HG03442 (cell line): ENCODE data around the gene POLQ.
"Not testable (repeated sequence)": the region's sequence is repeated elsewhere in the genome, so short reads cannot be mapped to it uniquely, and the experiment has no call there.

Experiments used
- ATAC-seq: cut with Tn5 transposase; IDR thresholded peaks from one replicate; pipeline ENCODE4 v1.9.1; 2021; ENCODE audit warnings: mild to moderate bottlenecking, moderate library complexity; ENCODE audit not compliant: unreplicated experiment

Gene POLQ

DNA sequence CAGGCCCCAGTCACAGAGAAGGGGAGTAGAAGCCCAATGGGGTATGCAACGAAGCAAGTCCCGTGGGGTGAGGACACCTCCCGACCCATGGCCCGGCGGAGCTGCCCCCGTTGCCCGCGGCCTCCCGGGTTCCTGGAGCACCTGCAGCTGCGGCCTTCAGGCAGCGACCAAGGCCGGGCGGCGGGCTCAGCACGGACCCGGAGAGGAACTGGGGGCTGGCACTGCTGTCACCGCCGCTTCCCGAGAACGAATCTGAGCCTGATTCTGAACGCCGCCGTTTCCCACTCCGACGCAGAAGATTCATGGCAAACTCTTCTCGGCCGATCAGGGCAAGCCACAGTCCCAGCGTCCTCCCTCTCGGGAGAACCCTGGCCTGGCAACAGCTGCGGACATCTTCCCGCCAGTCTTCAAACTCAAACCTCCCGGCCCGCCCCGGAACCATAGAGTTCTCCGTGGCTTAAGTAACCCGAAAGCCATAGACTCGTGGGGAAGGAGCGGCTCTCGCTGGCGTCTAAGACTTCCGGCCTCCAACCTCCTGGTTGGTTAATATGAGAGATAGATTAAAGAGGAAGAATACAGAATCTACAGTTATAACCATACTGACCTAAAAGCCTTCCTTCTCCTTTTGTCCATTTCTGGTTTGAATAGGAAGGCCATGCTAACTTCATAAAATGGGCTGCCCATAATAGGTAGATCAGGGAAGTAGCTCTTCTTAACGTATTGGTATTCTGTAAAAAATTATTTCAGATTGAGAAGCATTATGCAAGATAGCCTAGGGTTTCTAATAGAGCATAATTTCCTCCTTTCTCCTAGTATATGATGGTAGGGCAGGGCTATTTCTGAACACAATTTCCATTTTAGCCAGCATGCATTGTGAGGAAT lies at the start of gene POLQ:
Gene POLQ (minus strand): TSS at position 415 of the 882 bp plus-strand sequence. CDS start 111 bp downstream, at position 304.
- peak; percentile 81 for ATAC-seq

- ATAC-seq: no peak
These were observed 49.1 kb upstream of the POLQ start for GRCh38 chr3:121594850-121595249.

- not testable (repeated sequence) for ATAC-seq
These were observed 48.0 kb upstream of the POLQ start for GRCh38 chr3:121593806-121594205.

DNA sequence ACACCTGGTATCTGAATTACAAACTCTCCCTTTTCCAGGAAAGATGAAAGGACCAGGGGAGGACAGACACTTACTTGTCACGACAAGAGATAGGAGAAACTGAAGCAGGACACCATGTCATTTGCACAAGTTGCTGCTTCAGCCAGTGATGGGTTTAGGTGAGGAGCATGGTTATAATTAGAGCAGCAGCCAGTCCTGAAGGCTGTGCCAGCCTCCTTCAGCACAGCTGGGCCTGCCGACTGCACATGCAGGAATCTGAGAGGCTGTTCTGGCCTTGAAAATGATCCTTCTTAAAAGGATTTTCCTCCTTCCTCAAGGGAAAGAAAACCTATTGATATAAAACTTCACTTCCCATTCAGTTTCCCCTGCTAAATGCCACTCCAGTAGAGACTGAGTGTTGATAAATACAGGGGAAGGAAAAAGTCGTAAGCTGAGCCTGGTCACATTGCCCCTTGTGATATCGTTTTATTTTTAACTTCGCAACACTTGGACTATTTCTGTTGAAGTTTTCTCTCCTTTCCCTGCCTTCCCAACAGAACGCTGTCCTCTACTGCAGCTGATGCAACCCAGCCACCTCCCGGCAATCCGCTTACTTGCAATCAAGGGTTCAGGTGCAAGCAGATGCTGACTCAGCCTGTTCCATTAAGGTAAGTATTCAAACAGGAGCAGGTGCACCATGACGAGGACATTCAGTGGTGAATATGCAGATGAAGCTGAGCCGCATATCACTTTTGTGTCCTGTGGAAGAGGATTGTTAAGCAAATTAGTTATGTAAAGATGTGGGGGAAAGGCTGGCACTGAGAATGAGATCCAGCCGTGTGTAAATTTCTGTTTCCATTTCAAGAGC lies 47.3 kb upstream of the POLQ start, which contains the start of gene FBXO40:
Gene FBXO40 (plus strand): TSS at position 524 of the 847 bp plus-strand sequence. CDS start 27,197 bp downstream, outside the sequence.
- peak; percentile 50 for ATAC-seq

DNA sequence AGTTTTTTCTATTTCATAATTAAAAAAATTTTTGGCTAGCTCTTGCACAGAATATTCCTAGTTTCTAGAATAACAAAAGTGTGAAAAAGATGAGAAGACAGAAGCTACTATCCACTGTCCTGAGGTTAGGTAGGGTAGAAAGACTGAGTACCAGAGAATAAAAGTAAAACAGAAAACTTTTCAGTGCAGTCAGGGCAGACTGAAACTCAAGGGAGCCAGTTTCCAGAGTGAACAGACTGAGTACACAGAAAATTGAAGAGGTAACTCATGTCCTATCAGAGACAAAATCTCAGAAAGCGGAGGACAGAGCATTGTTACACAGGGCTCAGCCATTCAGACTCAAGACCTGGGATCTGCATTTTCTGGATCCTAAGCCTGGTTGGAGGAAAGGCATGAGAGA lies 38.6 kb upstream of the POLQ start:
- ATAC-seq: no peak

- no peak for ATAC-seq
These were observed 35.9 kb upstream of the POLQ start for GRCh38 chr3:121581691-121582090.

- ATAC-seq: no peak
These were observed 28.7 kb upstream of the POLQ start for GRCh38 chr3:121574449-121574848.

DNA sequence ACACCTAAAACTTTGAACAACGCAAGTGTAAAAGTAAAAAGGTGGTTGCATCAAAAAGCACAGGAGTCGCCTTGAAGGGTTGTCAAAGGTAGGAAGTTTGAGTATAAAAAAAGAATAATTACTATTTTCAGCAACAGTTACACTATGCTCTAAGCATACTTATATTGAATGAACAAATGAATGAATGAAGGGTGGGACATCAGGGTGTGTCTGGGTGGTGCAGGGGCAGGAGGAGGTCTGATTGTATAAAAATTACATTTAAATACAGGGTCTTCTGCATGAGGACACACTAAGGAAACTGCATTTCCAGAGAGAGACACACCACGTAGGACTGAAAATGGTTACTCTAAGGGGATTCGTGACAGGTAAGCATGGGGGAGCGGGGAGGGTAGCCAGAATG lies 21.9 kb upstream of the POLQ start, which contains the start of gene ARGFX:
Gene ARGFX (plus strand): TSS at position 301 of the 400 bp plus-strand sequence. CDS start 2,765 bp downstream, outside the sequence.
- no peak for ATAC-seq

- no peak for ATAC-seq
These were observed 21.0 kb upstream of the POLQ start for GRCh38 chr3:121566773-121567172.

GRCh38 chr3:121562148-121562547 lies 16.4 kb upstream of the POLQ start:
- no peak for ATAC-seq

- ATAC-seq: no peak
These were observed 11.7 kb upstream of the POLQ start for GRCh38 chr3:121557426-121557934.

GRCh38 chr3:121552797-121553196 lies 7.0 kb upstream of the POLQ start:
- ATAC-seq: no peak

- no peak for ATAC-seq
These were observed 6.6 kb upstream of the POLQ start for GRCh38 chr3:121552379-121552778.

GRCh38 chr3:121545049-121545573 lies 677 bp downstream of the POLQ start:
- peak; percentile 3 for ATAC-seq

- no peak for ATAC-seq
These were observed 2.9 kb downstream of the POLQ start for GRCh38 chr3:121542924-121543323.

GRCh38 chr3:121531269-121531668 lies 14.5 kb downstream of the POLQ start:
- no peak for ATAC-seq

GRCh38 chr3:121529308-121529707 lies 16.5 kb downstream of the POLQ start:
- no peak for ATAC-seq

GRCh38 chr3:121520510-121520909 lies 25.3 kb downstream of the POLQ start:
- no peak for ATAC-seq

- ATAC-seq: no peak
These were observed 27.7 kb downstream of the POLQ start for GRCh38 chr3:121517953-121518655.

DNA sequence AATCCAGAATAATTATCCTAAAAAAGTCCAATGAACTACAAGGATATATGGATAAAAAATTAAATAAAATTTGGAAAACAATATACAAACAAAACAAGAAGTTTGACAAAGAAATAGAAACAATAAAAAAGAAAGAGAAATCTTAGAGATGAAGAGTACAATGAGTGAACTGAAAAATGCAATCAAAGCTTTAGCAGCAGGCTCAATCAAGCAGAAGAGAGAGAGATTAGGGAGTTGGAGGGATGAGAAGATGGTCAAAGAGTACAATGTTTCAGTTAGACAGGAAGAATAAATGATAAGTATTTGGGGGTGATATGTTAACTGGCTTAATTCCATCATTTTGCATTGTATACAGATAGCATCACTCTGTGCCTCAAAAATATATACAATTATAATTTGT lies 29.9 kb downstream of the POLQ start:
- ATAC-seq: no peak
